Measurements from ENCODE around the gene WWC1.

- TF ChIP-seq CTCF (IDR thresholded peaks at IDR 0.05 in 4 of 5, conservative IDR thresholded peaks at IDR 0.05 in 1 of 5) (no peak), POLR2A (IDR thresholded peaks at IDR 0.05) (no peak)
Measured at GRCh38 chr5:168489059-168489458, 197.6 kb downstream of the WWC1 start.
